Right lobe of liver (tissue), 4 donors: ENCODE data around the gene FPGS.

ENCODE experiments used
- CTCF ChIP-seq, 4 donors: fragments of 200-600 bp in 3 of 4; fragments of 450-650 bp in 1 of 4; IDR thresholded peaks; one replicate each; pipeline versions ENCODE4 v1.5.1 to v1.8.0; 2016 to 2022; ENCODE audit warnings: antibody characterized with exemption in 4 of 4, mild to moderate bottlenecking in 2 of 4
- POLR2A ChIP-seq: fragments of 450-650 bp; IDR thresholded peaks from one replicate; pipeline ENCODE4 v1.6.1; 2017; ENCODE audit warnings: antibody characterized with exemption, mild to moderate bottlenecking
- donor health status: DM: no; HTN: no; CAD: no.
- donor health status: DM: no; HTN: no; CAD: no.
- donor health status: DM: no; HTN: yes; CAD: no.

- TF ChIP-seq CTCF (IDR thresholded peaks at IDR 0.05) (no peak), POLR2A (no peak)
These were observed 28.7 kb upstream of the FPGS start for GRCh38 chr9:127773981-127774380.
